Kidney tubule cell (primary cell): ENCODE measurements around the gene LCLAT1.
"Not testable (repeated sequence)": the region's sequence is repeated elsewhere in the genome, so short reads cannot be mapped to it uniquely, and the experiment has no call there.

Experiments
- DNase-seq: peaks from one replicate; pipeline ENCODE4 v3.0.0-alpha.2; 2018; ENCODE audit warnings: low spot score

Gene LCLAT1

GRCh38 chr2:30591186-30591585 is 144.1 kb downstream of the LCLAT1 start:
- no peak for DNase-seq

GRCh38 chr2:30601375-30601774 is 154.3 kb downstream of the LCLAT1 start:
- DNase-seq, result no peak

GRCh38 chr2:30605197-30605596 is 158.2 kb downstream of the LCLAT1 start:
- DNase-seq, result no peak

- no peak for DNase-seq
These were observed 161.6 kb downstream of the LCLAT1 start for GRCh38 chr2:30608643-30609042.

GRCh38 chr2:30611583-30611982 is 164.5 kb downstream of the LCLAT1 start:
- DNase-seq, result no peak

- DNase-seq, result peak; percentile 11
These were observed 165.3 kb downstream of the LCLAT1 start for GRCh38 chr2:30612371-30612770.

GRCh38 chr2:30613001-30613400 is 166.0 kb downstream of the LCLAT1 start:
- DNase-seq, result no peak

- not testable (repeated sequence) for DNase-seq
These were observed 167.2 kb downstream of the LCLAT1 start for GRCh38 chr2:30614227-30614626.

GRCh38 chr2:30615926-30616325 is 168.9 kb downstream of the LCLAT1 start:
- DNase-seq, result no peak

GRCh38 chr2:30620102-30620501 is 173.1 kb downstream of the LCLAT1 start:
- DNase-seq, result no peak

- no peak for DNase-seq
These were observed 174.8 kb downstream of the LCLAT1 start for GRCh38 chr2:30621836-30622235.

GRCh38 chr2:30622452-30622851 is 175.4 kb downstream of the LCLAT1 start:
- DNase-seq, result no peak

- no peak for DNase-seq
These were observed 178.2 kb downstream of the LCLAT1 start for GRCh38 chr2:30625276-30625675.

- DNase-seq, result peak; percentile 20
These were observed 178.7 kb downstream of the LCLAT1 start for GRCh38 chr2:30625701-30626100.

- DNase-seq, result no peak
These were observed 179.4 kb downstream of the LCLAT1 start for GRCh38 chr2:30626397-30626796.

- no peak for DNase-seq
These were observed 180.1 kb downstream of the LCLAT1 start for GRCh38 chr2:30627151-30627550.

GRCh38 chr2:30628341-30628740 is 181.3 kb downstream of the LCLAT1 start:
- DNase-seq, result peak; percentile 75

- peak; percentile 65 for DNase-seq
These were observed 182.8 kb downstream of the LCLAT1 start for GRCh38 chr2:30629866-30630265.

GRCh38 chr2:30631051-30631671 is 184.1 kb downstream of the LCLAT1 start:
- peak; percentile 48 for DNase-seq

GRCh38 chr2:30633039-30633438 is 186.0 kb downstream of the LCLAT1 start:
- no peak for DNase-seq

- no peak for DNase-seq
These were observed 189.3 kb downstream of the LCLAT1 start for GRCh38 chr2:30636311-30636710.

- no peak for DNase-seq
These were observed 192.8 kb downstream of the LCLAT1 start for GRCh38 chr2:30639836-30640235.

- no peak for DNase-seq
These were observed 194.8 kb downstream of the LCLAT1 start for GRCh38 chr2:30641765-30642345.

GRCh38 chr2:30643013-30643412 is 196.0 kb downstream of the LCLAT1 start:
- not testable (repeated sequence) for DNase-seq
